Fibroblast of the conjunctiva (primary cell): ENCODE data around the gene PTPRS.
"Not testable (repeated sequence)": the region's sequence is repeated elsewhere in the genome, so short reads cannot be mapped to it uniquely, and the experiment has no call there.

ENCODE experiments used
- DNase-seq: peaks from one replicate; pipeline ENCODE4 v3.0.0-alpha.2; 2010; ENCODE audit warnings: low read depth

Gene PTPRS

DNA sequence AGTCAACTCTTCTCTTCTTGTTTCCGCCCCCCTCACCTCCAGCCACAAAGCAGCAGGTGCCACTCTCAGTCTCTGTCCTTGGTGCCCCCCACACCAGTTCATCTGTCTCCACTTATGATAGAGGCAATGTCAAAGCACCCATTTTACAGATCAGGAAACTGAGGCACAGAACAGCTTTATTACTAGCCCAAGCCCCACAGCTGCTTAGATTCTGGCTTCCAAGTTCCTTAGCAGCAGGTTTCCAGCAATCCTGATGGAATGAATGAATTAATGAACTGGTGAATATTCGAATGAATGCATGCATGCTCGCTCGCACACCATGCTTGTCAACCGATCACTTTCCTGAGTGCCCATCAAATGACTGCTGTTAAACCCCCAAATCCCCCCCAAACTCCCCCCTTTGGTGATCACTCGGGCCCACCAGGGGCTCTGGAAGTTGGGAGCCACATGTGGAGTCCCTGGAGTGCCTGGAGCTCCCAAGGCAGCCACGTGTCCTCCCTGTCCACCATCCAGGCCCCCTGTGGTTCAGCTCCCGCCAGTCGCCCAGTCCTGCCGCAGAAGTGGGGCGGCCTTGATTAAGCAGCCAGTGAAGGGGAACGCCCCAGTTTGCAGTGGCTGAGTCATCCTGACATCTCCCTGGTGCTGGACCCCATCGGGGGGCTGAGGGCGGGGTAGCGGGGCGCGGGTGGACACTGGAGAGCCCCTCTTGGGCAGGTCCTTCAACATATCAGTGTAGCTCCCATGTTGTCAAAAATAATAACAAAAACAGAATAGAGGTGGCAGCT is 6.8 kb downstream of the PTPRS start:
- DNase-seq: no peak

DNA sequence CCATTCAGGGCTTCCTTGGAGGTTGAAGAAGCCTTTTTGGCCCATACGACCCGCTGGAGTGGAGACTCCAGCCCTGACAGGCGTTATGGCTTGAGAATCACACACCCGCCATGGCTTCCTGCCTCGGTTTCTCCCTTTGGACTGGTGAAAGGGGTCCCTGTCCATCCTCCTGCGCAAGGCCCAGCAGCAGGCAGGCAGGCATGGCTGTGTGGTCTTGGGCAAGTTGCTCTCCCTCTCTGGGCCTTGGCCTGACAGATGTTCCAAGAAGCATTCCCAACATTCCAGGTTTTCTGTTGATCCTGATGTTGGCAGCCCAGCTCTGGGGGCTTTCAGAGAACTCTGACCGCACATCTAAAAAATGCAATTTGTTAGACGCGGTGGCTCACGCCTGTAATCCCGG is 8.1 kb downstream of the PTPRS start:
- DNase-seq: no peak

DNA sequence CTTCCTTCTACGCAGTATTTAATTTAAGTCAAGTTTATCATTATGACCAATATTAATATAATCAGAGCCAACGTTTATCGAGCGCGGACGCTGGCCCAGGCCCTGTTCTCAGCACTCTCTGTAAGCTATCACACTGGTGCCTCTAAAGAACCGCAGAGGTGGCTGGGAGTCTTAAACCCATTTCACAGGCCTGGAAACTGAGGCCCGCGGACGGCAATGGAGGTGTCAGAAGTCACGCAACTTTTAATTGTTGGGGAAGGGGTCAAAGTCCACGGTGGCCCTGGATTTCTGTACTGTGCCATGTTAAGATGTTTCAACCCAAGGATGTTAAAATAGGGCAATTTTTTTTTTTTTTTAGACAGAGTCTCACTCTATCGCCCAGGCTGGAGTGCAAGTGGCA is 8.8 kb downstream of the PTPRS start:
- no peak for DNase-seq

DNA sequence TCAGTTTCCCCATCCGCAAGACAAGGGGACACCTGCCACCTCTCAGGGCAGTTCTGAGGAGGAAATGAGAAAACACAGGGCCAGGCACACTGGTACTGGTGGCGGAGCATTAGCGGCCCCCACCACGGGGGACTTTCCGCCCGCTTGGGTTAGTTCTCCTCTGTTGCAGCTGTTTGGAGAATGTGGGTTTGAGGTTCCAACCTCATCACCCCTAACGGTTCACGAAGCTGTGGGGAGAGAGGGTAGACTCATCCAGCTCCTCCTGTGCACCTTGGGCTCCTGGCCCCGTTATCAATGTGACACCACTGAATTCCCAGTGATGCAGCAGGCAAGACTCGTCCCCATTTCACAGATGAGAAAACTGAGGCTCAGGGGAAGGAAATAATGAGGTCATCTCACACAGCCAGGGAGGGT is 10.3 kb downstream of the PTPRS start:
- DNase-seq: no peak

DNA sequence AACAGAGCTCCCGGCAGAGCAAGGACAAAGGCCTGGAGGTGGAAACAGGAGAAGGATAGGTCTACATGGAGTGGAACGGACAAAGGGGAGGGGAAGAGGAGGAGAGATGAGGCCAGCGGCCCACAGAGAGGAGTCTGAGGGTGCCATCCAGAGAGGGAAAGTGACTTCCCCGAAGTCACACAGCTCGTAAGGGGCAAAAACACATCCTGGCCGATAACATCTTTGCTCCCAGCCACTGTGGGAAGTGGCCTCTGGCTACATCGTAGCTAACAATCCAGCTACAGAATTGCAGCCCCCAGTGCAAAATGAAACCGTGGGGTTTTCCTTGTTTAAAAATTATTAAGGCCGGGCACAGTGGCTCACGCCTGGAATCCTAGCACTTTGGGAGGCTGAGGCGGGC is 11.5 kb downstream of the PTPRS start:
- no peak for DNase-seq

DNA sequence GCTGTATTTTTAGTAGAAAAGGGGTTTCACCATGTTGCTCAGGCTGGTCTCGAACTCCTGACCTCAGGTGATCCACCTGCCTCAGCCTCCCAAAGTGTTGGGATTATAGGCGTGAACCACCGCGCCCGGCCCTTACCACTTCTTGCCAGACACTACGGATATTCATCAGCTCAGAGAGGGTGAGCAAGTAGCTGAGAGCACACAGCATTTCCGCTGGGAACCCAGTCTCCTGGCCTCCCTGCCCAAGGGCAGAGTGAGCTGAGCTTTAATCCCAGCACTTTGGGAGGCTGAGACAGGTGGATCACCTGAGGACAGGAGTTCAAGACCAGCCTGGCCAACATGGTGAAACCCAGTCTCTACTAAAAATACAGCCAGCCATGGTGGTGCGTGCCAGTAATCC is 12.2 kb downstream of the PTPRS start:
- DNase-seq: not testable (repeated sequence)

DNA sequence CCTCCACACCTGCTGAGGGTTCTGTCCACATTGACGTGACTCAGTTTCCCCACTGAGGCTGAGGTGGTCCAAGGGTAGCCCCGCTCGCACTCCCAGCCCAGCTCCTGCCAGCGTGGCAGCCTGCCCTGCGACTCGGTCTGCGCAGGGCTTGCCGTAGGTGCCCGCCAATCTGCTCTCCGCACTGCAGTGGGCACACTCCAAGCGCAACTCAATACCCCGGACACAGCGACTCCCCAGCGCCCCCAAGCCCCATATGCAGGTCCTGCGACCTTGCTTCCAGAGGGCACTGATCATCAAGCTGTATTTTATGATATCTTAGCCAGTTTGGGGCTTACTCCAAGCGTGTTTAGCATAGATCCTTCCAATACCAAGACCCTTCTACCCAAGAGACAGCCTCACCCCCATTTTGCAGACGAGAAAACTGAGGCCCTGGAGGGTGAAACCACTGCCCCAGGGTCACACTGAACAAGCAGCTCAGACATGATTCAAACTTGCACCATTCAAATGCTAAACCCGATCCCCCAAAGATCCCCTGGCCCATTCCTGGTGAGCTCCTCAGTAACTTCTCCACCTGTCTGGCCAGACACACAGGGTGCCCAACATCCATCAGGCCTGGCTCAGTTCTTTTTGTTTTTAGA is 13.5 kb downstream of the PTPRS start:
- DNase-seq: no peak

DNA sequence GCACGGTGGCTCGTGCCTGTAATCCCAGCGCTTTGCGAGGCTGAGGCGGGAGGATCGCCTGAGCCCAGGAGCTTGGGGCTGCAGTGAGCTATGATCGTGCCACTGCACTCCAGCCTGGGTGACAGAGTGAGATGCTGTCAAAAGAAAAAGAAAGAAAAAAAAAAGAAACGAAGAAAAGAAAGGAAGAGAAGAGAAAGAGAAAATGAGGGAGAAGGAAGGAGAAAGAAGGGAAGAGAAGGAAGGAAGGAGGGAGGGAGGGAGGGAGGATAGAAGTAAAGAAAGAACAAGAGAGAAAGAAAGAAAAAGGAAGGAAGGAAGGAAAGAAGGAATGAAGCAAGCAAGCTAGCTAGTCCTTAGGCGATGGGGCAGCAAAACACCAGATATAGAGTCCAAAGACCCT is 14.1 kb downstream of the PTPRS start:
- no peak for DNase-seq

DNA sequence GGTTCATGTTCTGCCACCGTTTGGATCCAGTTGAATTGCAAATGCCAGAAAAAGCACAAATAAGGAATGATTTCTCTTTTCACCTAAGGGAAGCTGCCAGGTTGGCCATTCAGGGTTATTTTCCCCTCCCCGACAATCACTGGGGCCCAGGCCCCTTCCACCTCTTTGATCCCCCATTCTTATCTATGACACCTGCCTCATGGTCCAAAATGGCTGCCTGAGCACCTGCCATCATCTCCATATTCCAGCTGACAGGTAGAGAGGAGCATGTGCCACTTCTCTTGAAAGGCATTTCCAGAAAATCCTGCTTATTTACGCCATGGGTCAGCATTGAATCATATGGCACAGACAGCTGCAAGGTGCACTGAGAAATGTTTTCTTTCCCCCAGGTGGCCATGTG is 15.7 kb downstream of the PTPRS start:
- DNase-seq: no peak

DNA sequence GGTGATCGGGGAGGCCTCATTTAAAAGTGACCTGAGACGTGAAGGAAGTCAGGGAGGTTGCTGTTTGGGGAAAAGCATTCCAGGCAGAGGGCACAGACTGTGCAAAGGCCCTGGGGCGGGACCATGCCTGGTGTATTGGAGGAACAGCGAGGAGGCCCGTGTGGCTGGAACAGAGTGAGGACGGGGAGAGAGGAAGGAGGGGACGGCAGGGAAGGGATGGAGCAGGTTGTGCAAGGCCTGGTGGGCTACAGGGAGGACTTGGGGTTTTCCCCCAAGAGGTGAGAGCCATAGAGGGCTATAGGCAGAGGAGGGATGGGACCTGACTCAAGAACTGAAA is 17.2 kb downstream of the PTPRS start:
- no peak for DNase-seq

DNA sequence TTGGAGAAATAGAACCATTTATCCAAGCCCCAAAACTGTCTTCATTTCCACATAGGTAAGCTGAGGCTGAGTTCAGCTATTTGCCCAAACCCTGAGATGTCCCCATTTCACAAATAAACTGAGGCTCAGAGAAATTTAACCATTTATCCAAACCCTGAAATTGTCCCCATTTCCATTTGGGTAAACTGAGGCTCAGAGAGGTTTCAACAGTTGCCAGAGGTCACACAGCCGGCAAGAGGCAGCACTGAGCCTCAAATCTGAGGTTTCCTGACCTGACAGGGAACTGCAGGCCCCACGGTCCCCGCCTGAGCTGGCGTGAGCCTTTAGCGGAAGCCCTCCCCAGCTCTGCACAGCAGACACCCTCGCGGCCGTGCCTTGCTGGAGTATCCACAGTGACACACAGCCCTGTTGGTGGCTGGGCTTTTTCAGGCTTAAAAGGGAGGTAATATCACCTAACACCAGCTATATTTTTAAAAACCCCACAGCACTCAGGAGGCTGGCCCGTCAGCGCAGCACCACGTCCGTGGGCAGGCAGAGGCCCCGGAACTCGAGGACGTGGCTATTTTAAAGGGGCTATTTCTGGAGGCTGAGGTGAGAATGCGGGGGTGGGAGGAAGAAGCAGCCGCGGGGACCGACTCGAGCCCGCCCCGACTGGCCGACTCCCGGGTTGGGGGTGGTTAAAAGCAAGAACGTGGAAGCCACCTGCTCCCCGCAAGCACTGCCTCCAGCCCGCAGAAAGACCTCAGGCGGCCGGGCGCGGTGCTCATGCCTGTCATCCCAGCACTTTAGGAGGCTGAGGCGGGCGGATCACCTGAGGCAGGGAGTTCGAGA is 18.5 kb downstream of the PTPRS start:
- DNase-seq: no peak

DNA sequence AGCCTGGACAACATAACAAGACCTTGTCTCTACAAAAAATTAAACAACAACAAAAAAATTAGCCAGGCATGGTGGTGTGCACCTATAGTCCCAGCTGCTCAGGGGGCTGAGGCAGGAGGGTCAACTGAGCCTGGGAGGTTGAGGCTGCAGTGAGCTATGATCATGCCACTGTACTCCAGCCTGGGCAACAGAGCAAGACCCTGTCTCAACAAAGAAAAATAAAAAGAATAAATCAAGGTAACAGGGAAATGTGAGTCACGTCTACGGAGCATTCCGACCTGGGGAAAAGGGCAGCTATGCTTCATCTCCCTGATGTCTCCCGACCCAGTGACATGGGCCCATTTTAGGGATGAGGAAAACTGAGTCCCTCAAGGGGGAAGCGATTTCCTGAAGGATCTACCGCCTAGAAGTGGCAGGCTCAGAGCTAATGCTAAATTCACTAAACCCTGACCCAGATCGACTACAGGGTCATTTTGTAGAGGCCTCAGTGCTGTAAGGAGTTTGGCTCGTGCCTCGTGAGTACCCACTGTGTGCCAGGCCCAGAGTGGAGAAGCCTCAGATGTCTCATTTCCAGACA is 19.5 kb downstream of the PTPRS start:
- DNase-seq: no peak

DNA sequence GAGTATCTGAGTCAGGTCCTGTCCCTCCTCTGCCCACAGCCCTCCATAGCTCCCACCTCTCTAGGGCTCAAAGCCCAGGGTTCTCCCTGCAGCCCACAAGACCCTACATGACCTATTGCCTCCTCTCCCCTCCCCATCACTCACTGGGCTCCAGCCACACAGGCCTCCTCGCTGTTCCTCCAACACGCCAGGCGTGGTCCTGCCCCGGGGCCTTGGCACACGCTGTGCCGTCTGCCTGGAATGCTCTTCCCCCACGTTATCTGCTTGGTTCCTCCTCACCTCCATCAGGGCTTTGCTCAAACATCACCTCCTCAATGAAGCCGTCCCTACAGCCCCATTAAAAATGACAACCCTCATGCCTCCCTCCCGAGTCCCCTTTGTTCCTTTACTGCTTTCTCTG is 21.1 kb downstream of the PTPRS start:
- no peak for DNase-seq

DNA sequence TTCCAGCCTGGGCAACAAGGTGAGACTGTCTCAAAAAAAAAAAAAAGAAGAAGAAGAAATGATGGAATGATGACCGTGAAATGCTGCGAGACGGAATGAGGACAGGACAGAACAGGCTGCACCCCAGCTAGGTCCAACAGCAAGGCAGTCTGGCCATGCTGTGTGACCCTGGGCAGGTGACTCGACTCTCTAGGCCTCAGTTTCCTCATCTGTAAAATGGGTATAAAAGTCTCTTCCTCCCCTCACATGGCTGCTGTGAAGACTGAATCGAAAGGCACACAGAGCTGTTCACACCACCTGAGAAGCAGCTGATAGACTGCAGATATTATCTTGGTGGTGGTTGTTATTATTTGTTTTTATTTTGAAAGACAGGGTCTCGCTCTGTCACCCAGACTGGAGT is 22.3 kb downstream of the PTPRS start:
- no peak for DNase-seq

DNA sequence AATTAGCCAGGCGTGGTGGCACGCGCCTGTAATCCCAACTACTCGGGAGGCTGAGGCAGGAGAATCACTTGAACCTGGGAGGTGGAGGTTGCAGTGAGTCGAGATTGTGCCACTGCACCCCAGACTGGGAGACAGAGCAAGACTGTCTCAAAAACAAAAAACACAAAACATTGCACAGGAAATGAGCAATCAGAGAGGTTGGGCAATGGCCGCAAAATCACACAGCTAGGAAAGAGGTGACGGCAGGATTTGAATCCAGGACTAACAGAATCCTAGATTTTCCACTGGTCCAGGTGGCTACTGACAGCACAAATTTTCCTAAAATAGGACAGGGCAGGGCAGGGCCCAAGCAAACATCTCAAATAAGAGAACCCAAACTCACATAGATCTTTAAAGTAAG is 23.3 kb downstream of the PTPRS start:
- DNase-seq: no peak

DNA sequence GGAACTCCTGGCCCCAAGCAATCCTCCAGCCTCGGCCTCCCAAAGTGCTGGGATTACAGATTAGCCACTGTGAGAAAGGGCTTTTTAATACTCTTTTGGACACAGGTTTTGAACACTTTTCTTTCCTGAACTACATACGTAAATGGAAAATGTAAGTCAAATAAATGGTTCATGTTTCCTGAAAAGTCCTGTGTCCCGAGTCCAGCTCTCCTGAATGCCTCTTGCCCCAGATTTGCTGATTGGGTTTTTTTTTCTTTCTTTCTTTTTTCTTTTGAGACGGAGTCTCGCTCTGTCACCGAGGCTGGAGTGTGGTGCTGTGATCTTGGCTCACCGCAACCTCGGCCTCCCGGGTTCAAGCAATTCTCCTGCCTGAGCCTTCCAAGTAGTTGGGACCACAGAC is 24.5 kb downstream of the PTPRS start:
- no peak for DNase-seq

DNA sequence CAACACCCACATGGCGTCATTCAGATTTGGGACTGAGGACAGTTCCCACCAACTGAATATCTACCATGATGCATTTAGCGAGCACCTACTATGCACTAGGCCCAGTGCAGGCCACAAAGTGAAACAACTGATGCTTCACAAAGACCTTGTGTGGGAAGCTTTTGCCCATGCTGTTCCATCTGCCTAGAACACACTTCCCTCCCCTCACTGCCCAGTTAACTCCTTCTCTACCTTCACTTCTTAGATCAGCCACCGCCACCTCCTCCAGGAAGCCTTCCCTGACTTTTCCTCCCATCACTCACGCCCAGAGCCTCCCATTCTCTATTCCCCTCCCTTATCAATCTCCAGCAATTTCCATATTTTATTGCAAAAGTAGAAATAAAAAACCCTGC is 25.7 kb downstream of the PTPRS start:
- DNase-seq: no peak

DNA sequence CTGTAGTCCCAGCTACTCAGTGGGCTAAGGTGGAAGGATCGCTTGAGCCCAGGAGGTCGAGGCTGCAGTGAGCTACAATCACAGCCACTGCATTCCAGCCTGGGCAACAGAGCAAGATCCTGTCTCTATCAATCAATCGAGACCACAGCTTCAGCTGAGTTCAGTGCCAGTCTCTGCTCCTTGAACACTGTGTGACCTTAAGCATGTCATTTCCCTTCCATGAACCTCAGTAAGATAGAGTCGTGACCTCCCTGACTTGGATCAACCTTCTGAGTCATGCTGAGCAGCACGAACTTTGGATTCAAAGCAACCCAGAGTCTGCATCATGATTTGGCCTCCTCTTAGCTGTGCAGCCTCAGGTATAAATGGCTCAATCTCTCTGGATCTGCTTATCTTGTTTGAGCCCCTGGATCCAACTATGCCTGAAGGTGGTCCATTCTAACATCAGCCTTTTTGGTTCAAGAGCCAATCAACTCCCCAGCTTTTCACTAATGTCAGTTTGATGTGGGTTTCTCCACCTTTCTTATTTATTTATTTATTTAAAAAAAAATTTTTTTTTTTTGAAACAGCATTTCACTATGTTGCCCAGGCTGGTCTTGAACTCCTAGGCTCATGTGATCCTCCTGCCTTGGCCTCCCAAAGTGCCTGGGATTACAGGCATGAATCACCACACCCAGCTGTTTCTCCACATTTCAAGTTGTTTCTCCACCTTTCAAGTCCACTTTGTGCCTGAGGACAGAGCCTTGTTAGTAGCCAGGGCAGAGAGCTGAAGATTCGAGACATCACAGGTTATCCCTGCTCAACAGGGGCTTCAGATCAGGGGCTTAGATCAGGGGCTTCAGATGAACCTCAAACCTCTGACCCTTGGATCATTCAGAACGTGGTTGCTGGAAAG is 26.4 kb downstream of the PTPRS start:
- no peak for DNase-seq

DNA sequence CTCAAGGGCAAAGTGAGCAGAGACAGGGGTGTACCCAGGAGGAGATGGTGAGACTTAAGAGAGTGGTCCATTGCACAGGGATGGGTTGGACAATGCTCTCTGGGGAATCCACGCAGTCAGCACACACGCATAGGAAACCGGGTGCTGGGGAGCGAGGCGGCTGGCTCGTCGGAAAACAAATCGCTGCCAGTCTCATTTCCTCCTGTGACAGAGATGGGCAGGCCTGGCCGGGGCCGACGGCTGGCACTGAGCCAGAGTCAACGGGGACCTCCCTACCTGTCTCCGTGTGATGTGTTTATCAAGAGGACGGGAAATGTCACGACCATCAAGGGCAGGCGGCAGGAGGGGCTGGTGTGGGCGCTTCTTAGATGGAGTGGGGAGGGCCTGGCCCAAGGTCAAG is 27.3 kb downstream of the PTPRS start:
- no peak for DNase-seq

DNA sequence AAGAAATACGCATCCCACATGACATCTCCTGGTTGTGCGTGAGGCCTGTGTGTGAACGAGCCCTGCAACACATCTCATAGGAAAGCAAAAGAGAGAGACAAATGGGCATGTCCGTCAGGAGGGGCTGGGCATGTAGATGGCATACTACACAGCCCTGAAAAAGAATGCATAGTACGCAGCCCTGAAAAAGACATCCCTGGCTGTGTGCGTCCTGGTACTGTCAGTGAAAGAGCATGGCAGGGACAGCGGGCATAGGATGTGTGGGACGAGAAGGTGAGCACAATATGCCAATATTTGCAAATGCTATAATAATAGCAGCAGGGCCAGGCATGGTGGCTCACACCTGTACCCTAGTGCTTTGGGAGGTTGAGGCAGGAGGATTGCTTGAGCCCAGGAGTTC is 28.6 kb downstream of the PTPRS start:
- no peak for DNase-seq

DNA sequence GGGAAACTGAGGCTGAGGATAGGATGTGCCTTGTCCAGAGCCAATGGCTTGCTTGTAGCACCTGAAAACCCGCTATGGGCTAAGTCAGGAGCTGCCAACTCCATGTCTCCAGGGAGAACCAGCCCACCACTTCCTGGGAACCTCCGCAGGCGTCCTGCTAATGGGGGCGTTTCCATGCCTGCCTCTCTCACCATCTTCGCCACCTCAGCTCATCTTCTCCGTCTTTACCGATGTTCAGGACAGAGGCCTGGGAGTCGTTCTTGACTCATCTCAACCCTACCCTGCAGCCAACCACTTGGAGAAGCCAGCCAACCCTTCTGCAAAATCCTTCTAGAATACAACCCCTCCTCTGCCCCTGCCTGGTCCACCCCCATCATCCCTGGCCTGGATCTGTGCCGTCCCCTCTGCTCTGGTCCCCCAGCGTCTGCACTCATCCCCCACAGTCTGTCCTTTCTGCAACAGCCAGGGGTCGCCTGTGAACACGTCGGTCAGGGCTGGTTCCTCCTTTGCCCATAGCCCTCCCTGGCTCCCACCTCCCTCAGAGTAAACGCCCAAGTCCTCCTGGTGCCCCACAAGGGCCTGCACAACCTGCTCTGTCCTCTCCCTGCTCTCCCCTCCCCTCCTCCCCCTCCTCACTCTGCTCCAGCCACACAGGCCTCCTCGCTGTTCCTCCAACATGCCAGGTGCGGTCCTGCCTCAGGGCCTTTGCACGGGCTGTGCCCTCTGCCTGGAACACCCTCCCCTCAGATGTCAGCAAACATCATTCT is 31.0 kb downstream of the PTPRS start:
- no peak for DNase-seq
